GM20000 (cell line): ENCODE measurements around the gene TIMMDC1.
"Not testable (repeated sequence)": the region's sequence is repeated elsewhere in the genome, so short reads cannot be mapped to it uniquely, and the experiment has no call there.

ENCODE experiments used
- DNase-seq: peaks from one replicate; pipeline ENCODE4 v3.0.0; 2012; ENCODE audit warnings: low spot score
- CTCF ChIP-seq: IDR thresholded peaks from 2 replicates; pipeline ENCODE4 v1.5.1; 2012; ENCODE audit warnings: mild to moderate bottlenecking, control low read depth; ENCODE audit errors: extremely low read depth, missing control alignments

TIMMDC1 gene

GRCh38 chr3:119541547-119541946, 43.2 kb downstream of the TIMMDC1 start:
- no peak for TF ChIP-seq CTCF
- DNase-seq, result no peak

GRCh38 chr3:119542168-119542767, 43.9 kb downstream of the TIMMDC1 start:
- DNase-seq, result no peak
- TF ChIP-seq CTCF, result no peak

GRCh38 chr3:119543147-119543546, 44.8 kb downstream of the TIMMDC1 start:
- no peak for DNase-seq
- no peak for TF ChIP-seq CTCF

GRCh38 chr3:119547227-119547626, 48.9 kb downstream of the TIMMDC1 start:
- TF ChIP-seq CTCF, result no peak

GRCh38 chr3:119548341-119548740, 50.0 kb downstream of the TIMMDC1 start:
- no peak for DNase-seq
- no peak for TF ChIP-seq CTCF

More at GRCh38 chr3:119547227-119547626, 48.9 kb downstream of the TIMMDC1 start:
- no peak for DNase-seq

- TF ChIP-seq CTCF, result no peak
- DNase-seq, result no peak
These were observed 52.0 kb downstream of the TIMMDC1 start for GRCh38 chr3:119550192-119550910.

GRCh38 chr3:119551598-119551997, 53.3 kb downstream of the TIMMDC1 start:
- DNase-seq, result no peak
- no peak for TF ChIP-seq CTCF

- not testable (repeated sequence) for DNase-seq
These were observed 54.6 kb downstream of the TIMMDC1 start for GRCh38 chr3:119552928-119553327.
